Measurements from ENCODE around the gene THYN1. TPM values are rescaled to one million over a fixed set of nuclear protein-coding genes. Genes with fewer than 3 reads are reported as not detected.

The THYN1 gene
- total RNA-seq, 1 donor from 2014 or later, result 62.5 TPM

DNA sequence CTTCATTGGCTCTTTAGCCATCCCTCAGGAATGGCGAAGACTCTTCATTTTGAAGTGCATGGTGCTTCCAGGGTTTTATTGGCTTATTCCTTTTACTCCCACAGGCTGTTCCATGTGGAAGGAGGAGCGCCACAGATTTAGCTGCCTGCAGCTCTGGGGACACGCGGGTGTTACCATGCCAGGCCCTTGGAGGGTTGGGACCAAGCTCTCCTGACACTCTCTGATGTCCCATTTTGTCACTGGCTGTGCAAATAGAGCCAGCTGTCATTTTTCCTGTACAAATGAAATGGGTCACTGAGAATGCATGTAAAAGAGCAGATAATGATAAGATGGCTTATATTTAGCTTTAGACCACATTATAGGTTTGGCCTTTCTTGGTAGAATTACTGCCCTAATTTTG is 9.2 kb downstream of the THYN1 start:
- H3K4me1 Mint-ChIP-seq, result no peaks in the 10 kb centered on the region
- no peak overlapping the region for H3K27ac Mint-ChIP-seq (ENCODE audit: unreplicated experiment)
- H3K9me3 Mint-ChIP-seq, result no peaks in the 10 kb centered on the region
- peaks cover 6% of the 10 kb centered on the region for H3K36me3 Mint-ChIP-seq (ENCODE audit: low read depth)
- no peak overlapping the region for H3K4me3 Mint-ChIP-seq
- no peaks in the 10 kb centered on the region for H3K27me3 Mint-ChIP-seq (ENCODE audit: low read depth)
- TF ChIP-seq, protein P1, sequence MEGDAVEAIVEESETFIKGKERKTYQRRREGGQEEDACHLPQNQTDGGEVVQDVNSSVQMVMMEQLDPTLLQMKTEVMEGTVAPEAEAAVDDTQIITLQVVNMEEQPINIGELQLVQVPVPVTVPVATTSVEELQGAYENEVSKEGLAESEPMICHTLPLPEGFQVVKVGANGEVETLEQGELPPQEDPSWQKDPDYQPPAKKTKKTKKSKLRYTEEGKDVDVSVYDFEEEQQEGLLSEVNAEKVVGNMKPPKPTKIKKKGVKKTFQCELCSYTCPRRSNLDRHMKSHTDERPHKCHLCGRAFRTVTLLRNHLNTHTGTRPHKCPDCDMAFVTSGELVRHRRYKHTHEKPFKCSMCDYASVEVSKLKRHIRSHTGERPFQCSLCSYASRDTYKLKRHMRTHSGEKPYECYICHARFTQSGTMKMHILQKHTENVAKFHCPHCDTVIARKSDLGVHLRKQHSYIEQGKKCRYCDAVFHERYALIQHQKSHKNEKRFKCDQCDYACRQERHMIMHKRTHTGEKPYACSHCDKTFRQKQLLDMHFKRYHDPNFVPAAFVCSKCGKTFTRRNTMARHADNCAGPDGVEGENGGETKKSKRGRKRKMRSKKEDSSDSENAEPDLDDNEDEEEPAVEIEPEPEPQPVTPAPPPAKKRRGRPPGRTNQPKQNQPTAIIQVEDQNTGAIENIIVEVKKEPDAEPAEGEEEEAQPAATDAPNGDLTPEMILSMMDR (conservative IDR thresholded peaks at IDR 0.05), result no peak
- DNase-seq (ENCODE audit: low read depth, low spot score), result no peak

DNA sequence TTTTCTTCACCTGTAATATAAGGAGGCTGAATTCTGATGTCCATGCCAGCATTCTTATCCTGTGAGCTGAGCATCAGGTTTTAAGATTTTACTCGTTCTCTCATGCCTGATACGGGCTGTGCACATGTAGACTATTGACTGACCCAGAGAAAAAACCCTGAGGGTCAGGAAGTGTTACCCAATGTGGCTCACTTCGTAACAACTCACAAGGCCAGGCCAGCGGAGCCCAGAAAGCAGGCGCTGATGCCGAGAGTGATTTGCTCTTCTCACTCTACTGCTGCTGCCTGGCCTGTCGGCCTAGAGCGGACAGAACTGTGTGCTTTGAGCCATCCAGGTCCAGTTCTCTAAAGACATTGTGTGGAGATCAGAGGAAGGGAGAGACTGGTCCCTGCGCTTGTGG is 10.8 kb downstream of the THYN1 start:
- H3K27me3 Mint-ChIP-seq (ENCODE audit: low read depth), result no peaks in the 10 kb centered on the region
- no peaks in the 10 kb centered on the region for H3K4me1 Mint-ChIP-seq
- peaks cover 9% of the 10 kb centered on the region for H3K36me3 Mint-ChIP-seq (ENCODE audit: low read depth)
- TF ChIP-seq, protein P1 (conservative IDR thresholded peaks at IDR 0.05), result no peak
- DNase-seq (ENCODE audit: low read depth, low spot score), result no peak
- H3K27ac Mint-ChIP-seq (ENCODE audit: unreplicated experiment), result no peak overlapping the region
- H3K9me3 Mint-ChIP-seq, result no peaks in the 10 kb centered on the region
- no peak overlapping the region for H3K4me3 Mint-ChIP-seq

DNA sequence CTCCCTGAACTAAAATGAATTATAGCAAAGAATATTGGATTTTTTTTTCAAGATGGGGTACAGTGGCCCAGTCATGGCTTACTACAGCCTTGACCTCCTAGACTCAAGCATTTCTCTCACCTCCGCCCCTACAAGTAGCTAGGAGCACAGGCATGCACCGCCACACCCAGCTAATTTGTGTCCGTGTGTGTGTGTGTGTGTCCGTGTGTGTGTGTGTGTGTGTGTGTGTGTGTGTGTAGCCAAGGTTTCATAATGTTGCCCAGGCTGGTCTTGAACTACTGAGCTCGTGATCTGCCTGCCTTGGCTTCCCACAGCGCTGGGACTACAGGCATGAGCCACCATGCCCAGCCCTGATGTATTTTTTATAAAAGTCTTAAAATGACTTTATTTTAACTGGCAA is 12.6 kb downstream of the THYN1 start:
- no peaks in the 10 kb centered on the region for H3K27me3 Mint-ChIP-seq (ENCODE audit: low read depth)
- H3K9me3 Mint-ChIP-seq, result no peaks in the 10 kb centered on the region
- H3K27ac Mint-ChIP-seq (ENCODE audit: unreplicated experiment), result no peak overlapping the region
- H3K4me3 Mint-ChIP-seq, result no peak overlapping the region
- H3K4me1 Mint-ChIP-seq, result no peaks in the 10 kb centered on the region
- no peak for DNase-seq (ENCODE audit: low read depth, low spot score)
- peaks cover 9% of the 10 kb centered on the region for H3K36me3 Mint-ChIP-seq (ENCODE audit: low read depth)
- TF ChIP-seq, protein P1 (conservative IDR thresholded peaks at IDR 0.05), result no peak

- Mint-ChIP-seq H3K27me3 (ENCODE audit: low read depth) (no peaks in the 10 kb centered on the region), H3K27ac (ENCODE audit: unreplicated experiment) (no peak overlapping the region), H3K9me3 (no peaks in the 10 kb centered on the region), H3K4me1 (no peaks in the 10 kb centered on the region), H3K36me3 (ENCODE audit: low read depth) (peaks cover 10% of the 10 kb centered on the region), H3K4me3 (no peak overlapping the region)
- TF ChIP-seq, protein P1 (conservative IDR thresholded peaks at IDR 0.05), result no peak
- no peak for DNase-seq (ENCODE audit: low read depth, low spot score)
These were observed 14.2 kb downstream of the THYN1 start for GRCh38 chr11:134238956-134239355.

DNA sequence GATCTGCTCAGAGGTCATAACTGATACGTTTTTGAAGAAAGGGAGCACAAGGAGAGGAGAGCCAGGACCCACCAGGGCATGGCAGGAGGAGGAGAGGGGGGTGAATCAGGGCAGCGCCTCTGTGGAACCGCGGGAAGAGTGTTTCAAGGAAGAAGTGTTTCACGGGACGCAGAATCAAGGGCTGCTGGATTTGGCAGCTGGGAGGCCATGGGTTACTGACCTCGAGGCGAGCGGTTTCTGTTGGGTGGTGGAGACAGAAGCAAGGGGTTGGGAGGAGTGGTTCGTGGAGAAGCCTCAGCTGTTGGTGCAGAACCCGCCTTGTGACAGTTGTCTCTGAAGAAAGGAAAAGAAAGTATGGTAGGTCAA is 15.6 kb downstream of the THYN1 start:
- no peaks in the 10 kb centered on the region for H3K4me1 Mint-ChIP-seq
- no peaks in the 10 kb centered on the region for H3K27me3 Mint-ChIP-seq (ENCODE audit: low read depth)
- peaks cover 8% of the 10 kb centered on the region for H3K36me3 Mint-ChIP-seq (ENCODE audit: low read depth)
- no peak overlapping the region for H3K27ac Mint-ChIP-seq (ENCODE audit: unreplicated experiment)
- no peaks in the 10 kb centered on the region for H3K9me3 Mint-ChIP-seq
- DNase-seq (ENCODE audit: low read depth, low spot score), result no peak
- no peak overlapping the region for H3K4me3 Mint-ChIP-seq
- TF ChIP-seq, protein P1 (conservative IDR thresholded peaks at IDR 0.05), result no peak

Measured in neural crest cell (in vitro differentiated cells).